ENCODE data around the gene RAD51B.

The RAD51B gene

DNA sequence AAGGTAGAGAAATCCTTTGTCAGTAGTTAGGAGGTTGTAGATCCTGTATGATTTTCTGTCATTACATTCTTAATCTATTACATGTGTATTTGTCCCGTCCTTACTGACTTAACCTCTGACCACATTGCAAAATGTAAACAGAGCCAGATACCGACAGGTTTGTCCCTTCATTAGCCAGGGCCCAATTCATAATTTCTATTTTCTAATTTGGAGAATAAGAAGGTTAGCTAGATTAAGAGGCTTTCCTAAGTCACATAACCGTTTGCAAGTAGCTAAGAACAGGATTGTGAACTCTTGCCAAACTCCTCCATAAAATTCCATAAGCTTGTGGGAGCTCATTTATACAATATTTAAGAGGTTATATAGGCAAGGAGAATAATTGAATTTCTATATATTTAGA lies 352.6 kb downstream of the RAD51B start:
- H3K27me3 ChIP-seq (ENCODE audit: control insufficient read depth, insufficient read depth, low read length): no peaks in the 10 kb centered on the region
- no peak overlapping the region for H3K4me3 ChIP-seq (ENCODE audit: low read depth, low read length)
- H3K4me2 ChIP-seq (ENCODE audit: low read length): no peak overlapping the region
- no peaks in the 10 kb centered on the region for H3K9me3 ChIP-seq (ENCODE audit: control insufficient read depth, low read length)
- H3K36me3 ChIP-seq (ENCODE audit: control insufficient read depth, insufficient read depth, low read length): no peaks in the 10 kb centered on the region
- H3K27ac ChIP-seq: no peak overlapping the region
- no peak overlapping the region for H2AFZ ChIP-seq
- H3K9ac ChIP-seq: no peak overlapping the region
- H3K79me2 ChIP-seq: no peaks in the 10 kb centered on the region
- no peaks in the 10 kb centered on the region for H3K4me1 ChIP-seq
- TF ChIP-seq, protein P1, sequence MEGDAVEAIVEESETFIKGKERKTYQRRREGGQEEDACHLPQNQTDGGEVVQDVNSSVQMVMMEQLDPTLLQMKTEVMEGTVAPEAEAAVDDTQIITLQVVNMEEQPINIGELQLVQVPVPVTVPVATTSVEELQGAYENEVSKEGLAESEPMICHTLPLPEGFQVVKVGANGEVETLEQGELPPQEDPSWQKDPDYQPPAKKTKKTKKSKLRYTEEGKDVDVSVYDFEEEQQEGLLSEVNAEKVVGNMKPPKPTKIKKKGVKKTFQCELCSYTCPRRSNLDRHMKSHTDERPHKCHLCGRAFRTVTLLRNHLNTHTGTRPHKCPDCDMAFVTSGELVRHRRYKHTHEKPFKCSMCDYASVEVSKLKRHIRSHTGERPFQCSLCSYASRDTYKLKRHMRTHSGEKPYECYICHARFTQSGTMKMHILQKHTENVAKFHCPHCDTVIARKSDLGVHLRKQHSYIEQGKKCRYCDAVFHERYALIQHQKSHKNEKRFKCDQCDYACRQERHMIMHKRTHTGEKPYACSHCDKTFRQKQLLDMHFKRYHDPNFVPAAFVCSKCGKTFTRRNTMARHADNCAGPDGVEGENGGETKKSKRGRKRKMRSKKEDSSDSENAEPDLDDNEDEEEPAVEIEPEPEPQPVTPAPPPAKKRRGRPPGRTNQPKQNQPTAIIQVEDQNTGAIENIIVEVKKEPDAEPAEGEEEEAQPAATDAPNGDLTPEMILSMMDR (IDR thresholded peaks at IDR 0.05): no peak

- H3K4me3 ChIP-seq (ENCODE audit: low read depth, low read length): no peak overlapping the region
- H3K27ac ChIP-seq: no peak overlapping the region
- no peaks in the 10 kb centered on the region for H3K27me3 ChIP-seq (ENCODE audit: control insufficient read depth, insufficient read depth, low read length)
- no peak overlapping the region for H2AFZ ChIP-seq
- no peaks in the 10 kb centered on the region for H3K36me3 ChIP-seq (ENCODE audit: control insufficient read depth, insufficient read depth, low read length)
- H3K4me2 ChIP-seq (ENCODE audit: low read length): no peak overlapping the region
- no peaks in the 10 kb centered on the region for H3K79me2 ChIP-seq
- H3K9me3 ChIP-seq (ENCODE audit: control insufficient read depth, low read length): no peaks in the 10 kb centered on the region
- TF ChIP-seq, protein P1 (IDR thresholded peaks at IDR 0.05): no peak
- no peak overlapping the region for H3K9ac ChIP-seq
- H3K4me1 ChIP-seq: no peaks in the 10 kb centered on the region
These were observed 353.0 kb downstream of the RAD51B start for GRCh38 chr14:68172627-68173026.

GRCh38 chr14:68173227-68173972 lies 353.8 kb downstream of the RAD51B start:
- no peak overlapping the region for H3K4me2 ChIP-seq (ENCODE audit: low read length)
- H3K27me3 ChIP-seq (ENCODE audit: control insufficient read depth, insufficient read depth, low read length): no peaks in the 10 kb centered on the region
- H2AFZ ChIP-seq: no peak overlapping the region
- TF ChIP-seq, protein P1 (IDR thresholded peaks at IDR 0.05): no peak
- no peak overlapping the region for H3K4me3 ChIP-seq (ENCODE audit: low read depth, low read length)
- no peak overlapping the region for H3K9ac ChIP-seq
- H3K27ac ChIP-seq: no peak overlapping the region
- H3K36me3 ChIP-seq (ENCODE audit: control insufficient read depth, insufficient read depth, low read length): no peaks in the 10 kb centered on the region
- no peaks in the 10 kb centered on the region for H3K79me2 ChIP-seq
- peaks cover 2% of the 10 kb centered on the region for H3K4me1 ChIP-seq
- no peaks in the 10 kb centered on the region for H3K9me3 ChIP-seq (ENCODE audit: control insufficient read depth, low read length)

DNA sequence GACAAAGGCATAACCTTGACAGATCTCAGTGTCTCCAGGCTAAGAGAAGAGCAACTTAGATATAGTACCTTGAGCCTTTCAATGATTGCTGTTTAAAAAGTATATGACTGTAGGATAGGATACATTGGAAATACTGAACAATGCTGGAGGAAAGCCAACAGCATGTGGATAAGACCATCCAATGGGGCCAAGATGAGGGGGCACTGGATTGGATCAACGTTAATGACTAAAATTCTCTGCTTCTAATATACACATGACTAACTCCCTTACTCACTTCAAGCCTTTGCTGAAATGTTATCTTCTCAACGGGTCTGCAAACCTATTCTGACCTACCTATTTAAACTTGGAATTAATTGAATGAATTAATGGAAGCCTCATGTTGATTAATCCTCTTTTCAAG lies 354.9 kb downstream of the RAD51B start:
- Histone ChIP-seq H3K27ac (no peak overlapping the region), H3K9ac (no peak overlapping the region), H3K4me1 (peaks cover 6% of the 10 kb centered on the region)

More for the DNA sequence above, 354.9 kb downstream of the RAD51B start:
- no peaks in the 10 kb centered on the region for H3K79me2 ChIP-seq
- no peaks in the 10 kb centered on the region for H3K36me3 ChIP-seq (ENCODE audit: control insufficient read depth, insufficient read depth, low read length)
- TF ChIP-seq, protein P1 (IDR thresholded peaks at IDR 0.05): no peak
- no peak overlapping the region for H3K4me2 ChIP-seq (ENCODE audit: low read length)
- no peak overlapping the region for H2AFZ ChIP-seq
- H3K4me3 ChIP-seq (ENCODE audit: low read depth, low read length): no peak overlapping the region
- no peaks in the 10 kb centered on the region for H3K27me3 ChIP-seq (ENCODE audit: control insufficient read depth, insufficient read depth, low read length)
- no peaks in the 10 kb centered on the region for H3K9me3 ChIP-seq (ENCODE audit: control insufficient read depth, low read length)

All from parathyroid adenoma (tissue), 2 donors.